GM12864 (cell line): Measurements from ENCODE around the gene EPHA2.

Experiments used
- DNase-seq: peaks from one replicate; pipeline ENCODE4 v3.0.0-alpha.2; 2011; ENCODE audit warnings: low read depth
- H3K4me3 ChIP-seq: 2 replicates; pipeline ENCODE4 v1.5.1; 2011; ENCODE audit warnings: mild to moderate bottlenecking, low read depth, low read length, control low read depth
- TF ChIP-seq, protein P1 (sequence below): IDR thresholded peaks from 2 replicates; pipeline ENCODE4 v1.5.1; 2011; ENCODE audit warnings: low read depth, mild to moderate bottlenecking, moderate library complexity, low read length, control low read depth, inconsistent platforms; ENCODE audit errors: missing control alignments

Gene EPHA2

DNA sequence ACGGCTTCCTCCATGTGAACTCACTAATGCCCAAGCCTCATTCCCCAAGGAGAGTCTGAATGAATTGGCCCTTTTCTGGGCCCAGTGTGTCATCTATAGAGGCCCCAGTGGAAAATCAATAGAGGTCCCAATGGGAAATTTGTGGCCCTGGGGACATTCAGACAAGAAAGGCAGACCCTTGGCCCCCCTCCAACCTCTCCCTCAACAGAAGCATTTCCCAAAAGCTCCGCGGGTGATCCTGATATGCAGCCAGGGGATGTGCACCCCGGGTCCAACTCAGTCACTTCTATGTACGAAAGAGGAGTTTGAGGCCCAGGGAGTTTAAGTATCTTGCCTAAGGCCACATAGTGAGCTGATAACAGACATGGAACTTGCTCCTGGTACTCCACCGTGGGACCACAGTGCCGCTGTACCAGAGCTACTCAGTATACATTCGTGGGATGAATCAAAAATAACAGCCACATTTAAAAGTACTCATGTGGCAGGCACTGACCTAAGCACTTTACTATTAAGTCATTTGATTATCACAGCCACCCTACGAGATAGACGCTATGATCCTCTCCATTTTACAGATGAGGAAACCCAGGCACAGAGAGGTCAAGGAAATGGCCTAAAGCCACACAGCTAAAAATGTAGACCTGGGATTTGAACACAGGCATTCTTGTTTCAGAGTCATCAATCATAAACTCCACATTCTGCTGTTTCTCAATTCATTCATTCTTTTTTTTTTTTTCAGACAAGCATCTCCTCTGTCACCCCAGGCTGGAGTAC is 8.5 kb downstream of the EPHA2 start:
- H3K4me3 ChIP-seq = no peak overlapping the region
- no peak for DNase-seq
- TF ChIP-seq, protein P1, sequence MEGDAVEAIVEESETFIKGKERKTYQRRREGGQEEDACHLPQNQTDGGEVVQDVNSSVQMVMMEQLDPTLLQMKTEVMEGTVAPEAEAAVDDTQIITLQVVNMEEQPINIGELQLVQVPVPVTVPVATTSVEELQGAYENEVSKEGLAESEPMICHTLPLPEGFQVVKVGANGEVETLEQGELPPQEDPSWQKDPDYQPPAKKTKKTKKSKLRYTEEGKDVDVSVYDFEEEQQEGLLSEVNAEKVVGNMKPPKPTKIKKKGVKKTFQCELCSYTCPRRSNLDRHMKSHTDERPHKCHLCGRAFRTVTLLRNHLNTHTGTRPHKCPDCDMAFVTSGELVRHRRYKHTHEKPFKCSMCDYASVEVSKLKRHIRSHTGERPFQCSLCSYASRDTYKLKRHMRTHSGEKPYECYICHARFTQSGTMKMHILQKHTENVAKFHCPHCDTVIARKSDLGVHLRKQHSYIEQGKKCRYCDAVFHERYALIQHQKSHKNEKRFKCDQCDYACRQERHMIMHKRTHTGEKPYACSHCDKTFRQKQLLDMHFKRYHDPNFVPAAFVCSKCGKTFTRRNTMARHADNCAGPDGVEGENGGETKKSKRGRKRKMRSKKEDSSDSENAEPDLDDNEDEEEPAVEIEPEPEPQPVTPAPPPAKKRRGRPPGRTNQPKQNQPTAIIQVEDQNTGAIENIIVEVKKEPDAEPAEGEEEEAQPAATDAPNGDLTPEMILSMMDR = no peak

DNA sequence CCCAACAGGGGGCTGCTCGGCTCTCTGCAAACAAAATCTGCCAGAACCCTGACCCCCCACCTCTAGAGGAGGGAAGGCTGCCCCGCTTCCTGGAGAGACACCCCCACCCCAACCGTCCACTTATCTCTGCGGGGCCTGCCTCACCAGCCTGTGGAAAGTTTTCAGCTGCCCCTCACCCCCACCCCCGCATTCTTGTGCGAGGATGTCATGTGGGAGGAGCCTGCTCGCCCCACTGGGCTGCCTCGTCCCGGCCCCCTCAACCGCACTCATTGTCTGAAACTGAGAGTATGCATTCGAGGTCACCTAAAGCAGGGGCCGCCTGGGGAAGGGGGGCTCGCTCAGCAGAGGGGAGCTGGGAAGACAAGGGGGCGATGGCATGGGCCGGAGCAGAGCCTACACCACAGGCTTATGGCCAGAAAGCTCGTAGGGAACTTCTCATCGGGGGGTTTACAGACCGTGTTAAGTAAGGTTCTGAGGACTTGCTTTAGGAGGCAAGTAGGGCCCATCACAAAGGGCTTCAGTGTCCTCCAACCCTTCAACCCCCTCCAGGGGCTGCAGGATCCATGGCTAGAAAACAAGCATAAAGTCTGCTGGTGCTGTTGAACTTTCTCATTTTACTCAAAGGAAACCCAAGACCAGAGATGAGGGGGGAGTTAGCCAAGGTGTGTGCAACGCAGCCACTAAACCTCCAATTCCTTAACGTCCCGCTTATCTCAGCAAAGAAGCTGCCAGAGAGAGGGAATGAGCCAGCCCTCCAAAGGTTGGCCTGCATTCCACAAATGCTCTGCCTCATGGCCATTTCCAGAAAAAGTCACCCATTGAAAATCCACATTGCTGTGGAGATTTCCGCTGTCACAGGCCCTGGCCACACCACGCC is 9.4 kb downstream of the EPHA2 start:
- no peak for DNase-seq
- no peak overlapping the region for H3K4me3 ChIP-seq
- TF ChIP-seq, protein P1 = no peak

DNA sequence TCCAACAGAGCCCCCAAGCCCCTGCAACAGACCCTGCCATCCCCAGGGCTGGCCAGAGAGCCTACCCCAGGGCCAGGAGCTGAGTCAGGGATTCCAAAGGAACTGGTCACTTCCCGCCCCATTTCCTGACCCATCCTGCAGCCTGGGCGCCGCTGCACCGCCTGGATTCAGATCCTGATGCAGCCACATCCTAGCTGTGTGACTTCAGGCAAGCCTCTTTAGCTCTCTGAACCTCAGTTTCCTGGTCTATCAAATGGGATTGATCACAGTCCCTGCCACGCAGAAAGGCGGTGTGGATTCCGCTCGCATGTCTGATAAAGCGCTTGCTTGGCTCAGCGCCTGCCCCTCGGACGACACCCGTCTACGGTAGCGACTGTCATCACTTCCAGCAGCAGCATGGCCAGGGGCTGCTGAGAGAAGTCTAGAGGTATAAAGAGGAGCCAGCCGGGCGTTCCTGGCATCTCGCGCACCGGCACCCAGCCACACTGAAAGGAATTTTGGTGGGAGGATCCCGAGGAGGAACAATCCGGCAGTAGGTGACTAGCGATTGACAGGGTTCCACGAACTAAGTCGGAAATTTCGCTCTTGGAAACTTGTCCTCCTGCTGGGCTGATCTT is 10.1 kb downstream of the EPHA2 start:
- H3K4me3 ChIP-seq = no peak overlapping the region
- DNase-seq = no peak
- TF ChIP-seq, protein P1 = no peak

DNA sequence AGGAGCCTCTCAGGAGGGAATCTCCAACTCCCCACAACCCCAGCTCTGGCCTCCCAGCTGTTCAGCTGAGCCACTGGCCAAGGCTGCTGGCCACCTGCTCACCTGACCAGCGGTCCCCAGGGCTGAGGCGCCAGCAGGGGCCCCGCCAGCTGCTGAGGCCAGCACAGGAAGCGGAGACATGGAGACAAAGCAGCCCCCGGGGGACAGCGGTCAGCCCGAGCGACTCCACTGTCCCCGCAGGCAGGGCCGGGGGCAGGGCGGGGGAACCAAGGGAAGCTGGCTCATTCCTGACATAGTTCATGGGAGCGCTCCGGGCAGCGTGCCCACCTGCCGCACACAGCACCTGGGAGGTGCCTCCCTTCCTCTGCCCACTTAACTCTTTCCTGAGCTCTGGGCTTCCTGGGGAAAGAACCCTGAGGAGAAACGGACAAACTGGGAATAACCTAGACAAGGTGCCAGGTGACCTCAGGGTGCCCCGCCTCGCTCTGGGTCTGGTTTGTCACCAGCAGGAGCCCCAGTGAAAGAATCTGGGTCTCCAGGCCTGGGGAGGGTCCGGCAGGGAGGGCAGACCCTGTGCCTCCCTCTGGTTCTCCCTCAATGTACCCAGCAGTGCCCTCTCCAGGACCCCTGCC is 10.7 kb downstream of the EPHA2 start:
- no peak overlapping the region for H3K4me3 ChIP-seq
- DNase-seq = no peak
- TF ChIP-seq, protein P1 = no peak

DNA sequence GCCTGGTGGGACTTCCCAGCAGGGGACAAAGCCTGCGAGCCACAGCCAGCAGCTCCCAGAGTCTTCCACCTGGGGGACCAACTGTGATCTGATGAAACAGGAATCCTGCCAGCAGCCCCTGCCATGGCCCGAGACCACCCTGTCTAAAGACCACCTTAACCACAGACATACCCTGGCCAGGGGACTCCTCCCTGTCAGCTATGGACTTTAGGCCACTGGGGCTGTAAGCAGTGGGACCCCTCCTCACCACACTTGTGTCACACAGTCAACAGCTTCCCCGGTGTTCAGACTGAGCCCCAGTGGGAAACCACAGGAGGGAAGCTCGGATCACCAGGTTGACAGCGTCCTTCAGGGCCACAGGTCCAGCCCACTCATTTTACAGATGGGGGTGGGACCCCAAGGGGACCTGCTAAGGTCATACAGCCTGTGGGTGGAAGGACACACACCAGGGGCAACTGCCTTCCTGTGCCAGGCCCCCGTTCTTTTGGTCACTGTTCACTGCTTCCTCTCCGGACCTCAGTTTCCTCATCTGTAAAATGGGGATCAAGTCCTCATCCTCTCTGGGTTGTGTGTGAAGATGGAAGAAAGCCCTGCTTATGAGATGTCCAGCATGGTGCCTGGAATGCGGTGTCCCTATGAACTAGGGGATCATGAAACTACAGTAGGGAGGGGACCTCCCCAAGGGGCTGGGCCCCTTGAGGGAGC is 11.4 kb downstream of the EPHA2 start:
- no peak overlapping the region for H3K4me3 ChIP-seq
- no peak for DNase-seq
- TF ChIP-seq, protein P1 = no peak
